SU-DHL-6 (cell line): ENCODE results near the gene PIP5K1B.

Experiments
- H2AFZ ChIP-seq: fragments of 200-600 bp; sonication (generic); 2 replicates; pipeline ENCODE4 v1.6.1; 2014; ENCODE audit warnings: low read depth, mild to moderate bottlenecking, moderate library complexity, mixed read lengths, antibody characterized with exemption, low read length; ENCODE audit not compliant: severe bottlenecking
- H3F3A ChIP-seq: fragments of 200-600 bp; shearing (Covaris generic); 2 replicates; pipeline ENCODE4 v1.6.0; 2016; ENCODE audit warnings: antibody characterized with exemption, mild to moderate bottlenecking; ENCODE audit not compliant: insufficient read depth
- H3K27ac ChIP-seq: fragments of 200-600 bp; sonication (generic); 2 replicates; pipeline ENCODE4 v1.5.1; 2016; ENCODE audit warnings: low read depth, mild to moderate bottlenecking, low read length, moderate library complexity, mixed read lengths
- H3K27me3 ChIP-seq: fragments of 200-600 bp; sonication (generic), shearing (Covaris generic); 2 replicates; pipeline ENCODE4 v1.6.0; 2014; ENCODE audit warnings: mild to moderate bottlenecking, low read length
- H3K36me3 ChIP-seq: fragments of 200-600 bp; sonication (generic); 2 replicates; pipeline ENCODE4 v1.6.1; 2014; ENCODE audit warnings: mild to moderate bottlenecking, low read length, mixed read lengths
- H3K4me2 ChIP-seq: fragments of 300-600, 200-600 bp; shearing (Covaris generic), sonication (generic); 2 replicates; pipeline ENCODE4 v1.6.0; 2014; ENCODE audit warnings: low read length, low read depth, mild to moderate bottlenecking; ENCODE audit not compliant: poor library complexity, severe bottlenecking
- H3K4me3 ChIP-seq: fragments of 200-600 bp; sonication (generic); 2 replicates; pipeline ENCODE4 v1.5.1; 2014; ENCODE audit warnings: antibody characterized with exemption, low read length, mild to moderate bottlenecking, mixed read lengths; ENCODE audit not compliant: insufficient read depth, poor library complexity, severe bottlenecking
- H3K79me2 ChIP-seq: fragments of 200-600 bp; sonication (generic); 2 replicates; pipeline ENCODE4 v1.6.1; 2014; ENCODE audit warnings: mild to moderate bottlenecking, low read length, moderate library complexity; ENCODE audit not compliant: insufficient read depth
- H3K9ac ChIP-seq: fragments of 200-600 bp; sonication (generic); 2 replicates; pipeline ENCODE4 v1.7.0; 2014; ENCODE audit warnings: mild to moderate bottlenecking, low read length
- H3K9me2 ChIP-seq: fragments of 200-600 bp; sonication (generic); replicated peaks from 2 replicates; pipeline ENCODE4 v1.6.1; 2014; ENCODE audit warnings: low read length; ENCODE audit not compliant: insufficient read depth
- H3K9me3 ChIP-seq: fragments of 200-600 bp; sonication (generic); 2 replicates; pipeline ENCODE4 v1.6.1; 2014; ENCODE audit warnings: low read length, mixed read lengths; ENCODE audit not compliant: insufficient read depth
- H4K20me1 ChIP-seq: fragments of 200-600 bp; sonication (generic); 2 replicates; pipeline ENCODE4 v1.6.1; 2014; ENCODE audit warnings: low read depth, mild to moderate bottlenecking, antibody characterized with exemption, low read length, moderate library complexity, mixed read lengths
- EZH2phosphoT487 ChIP-seq: fragments of 200-600 bp; sonication (generic), shearing (Covaris generic); conservative IDR thresholded peaks from 2 replicates; pipeline ENCODE4 v1.6.1; 2018; ENCODE audit warnings: mild to moderate bottlenecking, antibody characterized with exemption, low read length, moderate library complexity, mixed read lengths
- TF ChIP-seq, protein P1 (sequence below): fragments of 200-600 bp; sonication (generic); IDR thresholded peaks from one replicate; pipeline ENCODE4 v1.5.1; 2017; ENCODE audit warnings: antibody characterized with exemption, mild to moderate bottlenecking, low read length, moderate library complexity; ENCODE audit not compliant: insufficient read depth, poor library complexity, severe bottlenecking

The PIP5K1B gene

DNA sequence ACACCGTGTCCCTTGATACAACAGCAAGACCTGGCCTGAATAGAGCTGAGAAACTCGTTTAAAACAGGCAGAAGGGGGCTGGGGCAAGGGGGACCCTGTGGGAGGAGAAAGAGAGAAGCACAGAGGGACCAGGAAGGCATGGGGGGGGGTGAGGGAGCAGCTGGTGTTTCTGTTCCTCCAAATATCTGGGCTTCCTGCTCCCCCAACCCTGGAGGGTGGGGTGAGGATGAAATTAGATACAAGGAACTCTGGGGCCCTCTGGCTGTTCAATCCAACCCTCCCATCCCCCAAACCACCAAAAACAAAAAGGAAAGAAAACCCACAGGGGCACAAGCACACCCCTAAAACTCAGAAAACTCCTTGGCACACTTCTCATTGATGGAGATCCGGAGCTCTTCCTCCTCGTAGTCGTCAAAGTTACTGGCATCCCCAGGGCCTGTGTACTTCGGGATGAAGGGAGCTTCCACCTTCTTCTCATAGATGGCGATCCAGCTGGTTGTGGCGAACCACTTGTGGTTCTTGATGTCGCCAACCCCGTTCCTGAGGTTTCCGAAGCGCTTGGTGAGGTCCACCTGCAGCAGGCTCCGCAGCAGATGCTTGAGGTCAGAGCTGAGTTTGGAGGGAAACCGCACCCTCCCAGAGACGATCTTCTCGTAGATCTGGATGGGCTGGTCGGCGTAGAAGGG lies 307.8 kb downstream of the PIP5K1B start:
- Histone ChIP-seq H2AFZ (no peak overlapping the region), H3K9me2 (no peaks in the 10 kb centered on the region), H3F3A (no peaks in the 10 kb centered on the region), H3K36me3 (no peaks in the 10 kb centered on the region), H3K4me3 (no peak overlapping the region), H3K79me2 (no peaks in the 10 kb centered on the region), H3K9ac (no peak overlapping the region), H4K20me1 (no peaks in the 10 kb centered on the region), H3K9me3 (no peaks in the 10 kb centered on the region), H3K27me3 (no peaks in the 10 kb centered on the region), H3K27ac (no peak overlapping the region), H3K4me2 (no peak overlapping the region)
- TF ChIP-seq, protein P1, sequence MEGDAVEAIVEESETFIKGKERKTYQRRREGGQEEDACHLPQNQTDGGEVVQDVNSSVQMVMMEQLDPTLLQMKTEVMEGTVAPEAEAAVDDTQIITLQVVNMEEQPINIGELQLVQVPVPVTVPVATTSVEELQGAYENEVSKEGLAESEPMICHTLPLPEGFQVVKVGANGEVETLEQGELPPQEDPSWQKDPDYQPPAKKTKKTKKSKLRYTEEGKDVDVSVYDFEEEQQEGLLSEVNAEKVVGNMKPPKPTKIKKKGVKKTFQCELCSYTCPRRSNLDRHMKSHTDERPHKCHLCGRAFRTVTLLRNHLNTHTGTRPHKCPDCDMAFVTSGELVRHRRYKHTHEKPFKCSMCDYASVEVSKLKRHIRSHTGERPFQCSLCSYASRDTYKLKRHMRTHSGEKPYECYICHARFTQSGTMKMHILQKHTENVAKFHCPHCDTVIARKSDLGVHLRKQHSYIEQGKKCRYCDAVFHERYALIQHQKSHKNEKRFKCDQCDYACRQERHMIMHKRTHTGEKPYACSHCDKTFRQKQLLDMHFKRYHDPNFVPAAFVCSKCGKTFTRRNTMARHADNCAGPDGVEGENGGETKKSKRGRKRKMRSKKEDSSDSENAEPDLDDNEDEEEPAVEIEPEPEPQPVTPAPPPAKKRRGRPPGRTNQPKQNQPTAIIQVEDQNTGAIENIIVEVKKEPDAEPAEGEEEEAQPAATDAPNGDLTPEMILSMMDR: no peak
- no peak for TF ChIP-seq EZH2phosphoT487

DNA sequence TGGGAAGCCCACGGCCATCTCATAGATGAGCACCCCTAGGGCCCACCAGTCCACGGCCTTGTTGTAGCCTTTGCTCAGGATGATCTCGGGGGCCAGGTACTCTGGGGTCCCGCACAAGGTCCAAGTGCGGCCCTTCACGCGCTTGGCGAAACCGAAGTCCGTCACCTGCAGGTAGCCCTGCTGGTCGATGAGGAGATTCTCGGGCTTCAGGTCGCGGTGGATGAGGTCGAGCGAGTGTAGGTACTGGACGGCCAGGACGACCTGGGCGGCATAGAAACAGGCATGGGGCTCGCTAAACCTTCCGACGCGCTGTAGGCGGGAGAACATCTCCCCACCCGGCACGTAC lies 308.3 kb downstream of the PIP5K1B start:
- Histone ChIP-seq H3K27ac (no peak overlapping the region), H2AFZ (no peak overlapping the region), H3K9me2 (no peaks in the 10 kb centered on the region), H3K4me2 (no peak overlapping the region), H3K27me3 (no peaks in the 10 kb centered on the region), H3F3A (no peaks in the 10 kb centered on the region), H3K9me3 (no peaks in the 10 kb centered on the region), H3K4me3 (no peak overlapping the region), H3K36me3 (no peaks in the 10 kb centered on the region), H3K79me2 (no peaks in the 10 kb centered on the region), H3K9ac (no peak overlapping the region), H4K20me1 (no peaks in the 10 kb centered on the region)
- TF ChIP-seq, protein P1: no peak
- no peak for TF ChIP-seq EZH2phosphoT487

DNA sequence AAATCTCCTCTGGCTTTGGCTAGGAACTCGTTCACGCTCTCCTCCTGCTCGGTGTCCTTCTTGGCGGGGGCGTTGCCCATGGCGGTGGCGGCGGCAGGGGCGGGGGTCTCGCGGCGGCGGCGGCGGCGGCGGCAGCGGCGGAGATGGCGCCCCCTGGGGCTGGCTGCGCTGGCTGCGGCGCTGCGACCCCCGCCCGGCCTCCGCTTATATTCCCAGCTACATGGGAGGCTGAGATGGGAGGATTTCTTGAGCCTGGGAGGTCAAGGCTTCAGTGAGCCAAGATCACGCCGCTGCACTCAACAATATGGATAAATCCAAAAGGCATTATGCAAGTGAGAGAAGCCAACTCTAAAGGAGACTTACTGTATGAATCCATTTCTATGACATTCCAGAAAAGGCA lies 309.0 kb downstream of the PIP5K1B start, which contains the start of gene PRKACG:
Gene PRKACG, minus strand, starts transcription at position 101 of the 400 bp plus-strand sequence. Its CDS starts 21 bp downstream, at position 80.
- Histone ChIP-seq H4K20me1 (no peaks in the 10 kb centered on the region), H3F3A (no peaks in the 10 kb centered on the region), H3K79me2 (no peaks in the 10 kb centered on the region), H3K36me3 (no peaks in the 10 kb centered on the region), H3K9me3 (no peaks in the 10 kb centered on the region), H3K9ac (no peak within 1 kb of the TSS), H3K4me2 (no peak within 1 kb of the TSS), H3K27ac (no peak within 1 kb of the TSS), H2AFZ (no peak within 1 kb of the TSS), H3K27me3 (no peaks in the 10 kb centered on the region), H3K9me2 (no peaks in the 10 kb centered on the region), H3K4me3 (no peak within 1 kb of the TSS)
- TF ChIP-seq, protein P1: no peak
- no peak for TF ChIP-seq EZH2phosphoT487
